Measurements from ENCODE around the gene SYNDIG1L.
"Not testable (repeated sequence)": the region's sequence is repeated elsewhere in the genome, so short reads cannot be mapped to it uniquely, and the experiment has no call there.

SYNDIG1L gene

DNA sequence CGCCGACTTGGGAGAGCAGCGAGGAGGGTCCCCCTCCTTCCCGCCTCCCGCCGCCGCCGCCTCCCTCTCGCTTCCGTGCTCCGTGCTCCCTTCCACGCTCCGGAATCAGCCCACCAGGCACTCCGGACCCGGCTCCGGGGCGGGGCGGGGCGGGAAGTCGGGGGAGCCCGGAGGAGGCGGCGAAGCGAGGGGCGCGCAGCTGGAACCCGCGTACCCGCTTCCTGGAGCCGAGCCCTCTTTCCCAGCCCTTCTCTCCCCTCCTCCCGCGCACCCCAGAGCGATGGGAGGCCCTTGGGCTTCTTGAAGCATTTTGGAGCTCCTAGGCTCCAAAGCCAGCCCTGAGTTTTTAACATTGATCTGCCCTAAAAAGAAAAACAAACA is at the start of gene SYNDIG1L:
TSS of gene SYNDIG1L (minus strand) at position 9 of the 381 bp plus-strand sequence. CDS start 16,466 bp downstream, outside the sequence.
- Mint-ChIP-seq H3K4me1 (ENCODE audit: low read depth) (no peaks in the 10 kb centered on the region), H3K36me3 (ENCODE audit: low read depth) (no peaks in the 10 kb centered on the region), H3K4me3 (no peak within 1 kb of the TSS), H3K27ac (no peak within 1 kb of the TSS), H3K27me3 (peaks cover 60% of the 10 kb centered on the region), H3K9me3 (no peaks in the 10 kb centered on the region)

DNA sequence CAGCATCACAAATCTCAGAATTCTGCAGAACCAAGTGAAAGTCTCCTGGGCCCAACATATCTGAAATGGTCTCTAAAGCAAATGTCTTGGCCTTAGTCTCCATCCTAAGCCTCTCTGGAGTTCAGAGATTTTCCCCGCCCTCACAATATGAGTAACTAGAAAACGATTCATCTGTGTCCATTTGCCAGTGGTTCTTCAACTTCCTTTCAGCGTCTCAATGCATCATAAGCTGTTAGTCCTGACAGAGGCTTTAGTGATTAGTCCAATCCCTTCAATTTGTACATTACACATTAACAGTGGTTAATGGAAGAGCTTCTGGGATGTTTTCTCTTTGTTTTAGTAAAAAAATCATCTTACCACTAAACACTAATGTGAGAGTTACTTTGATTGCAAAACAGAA is 49.7 kb upstream of the SYNDIG1L start:
- Mint-ChIP-seq H3K27me3 (no peaks in the 10 kb centered on the region), H3K4me1 (ENCODE audit: low read depth) (no peaks in the 10 kb centered on the region), H3K4me3 (no peak overlapping the region), H3K36me3 (ENCODE audit: low read depth) (peaks cover 12% of the 10 kb centered on the region), H3K9me3 (no peaks in the 10 kb centered on the region), H3K27ac (no peak overlapping the region)

DNA sequence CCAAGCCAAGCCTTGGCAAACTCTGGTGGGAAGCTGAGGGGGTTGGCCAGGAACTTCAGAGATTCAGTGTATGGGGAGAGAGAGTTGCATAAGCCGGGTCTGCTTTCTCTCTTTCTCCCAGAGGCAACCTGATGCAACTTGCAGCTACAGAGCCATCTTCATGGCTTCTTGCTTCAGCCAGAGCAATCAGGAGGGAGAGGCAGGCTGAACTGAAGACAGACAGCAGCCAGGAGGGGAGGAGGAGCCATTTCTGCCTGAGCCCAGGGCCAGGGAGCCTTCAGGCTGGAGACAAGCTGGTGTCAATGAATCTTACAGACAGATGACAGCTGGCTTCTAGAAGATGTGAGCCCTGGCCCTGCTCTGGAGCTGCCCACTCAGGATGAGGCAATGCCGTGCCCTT is 48.4 kb upstream of the SYNDIG1L start:
- Mint-ChIP-seq H3K27ac (no peak overlapping the region), H3K36me3 (ENCODE audit: low read depth) (peaks cover 7% of the 10 kb centered on the region), H3K9me3 (no peaks in the 10 kb centered on the region), H3K27me3 (no peaks in the 10 kb centered on the region), H3K4me1 (ENCODE audit: low read depth) (no peaks in the 10 kb centered on the region), H3K4me3 (no peak overlapping the region)

DNA sequence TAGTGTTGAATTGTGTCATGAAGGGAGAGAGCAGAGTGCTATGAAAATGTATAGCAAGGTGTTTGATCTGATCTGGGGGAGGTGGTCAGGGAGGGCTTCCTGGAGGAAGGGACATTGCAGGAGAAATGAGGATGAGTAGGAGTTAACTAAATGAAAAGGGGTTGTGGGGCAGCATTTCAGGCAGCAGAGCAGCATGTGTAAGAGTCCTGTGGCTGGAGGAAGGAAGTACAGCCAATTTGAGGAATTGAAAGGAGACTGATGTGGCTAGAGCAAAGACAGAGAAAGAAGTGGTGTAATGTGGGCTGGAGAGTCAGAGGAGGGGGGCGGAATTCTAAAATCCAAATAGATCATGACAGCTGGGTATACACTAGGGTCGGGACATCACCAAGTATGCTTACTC is 46.6 kb upstream of the SYNDIG1L start:
- no peak overlapping the region for H3K27ac Mint-ChIP-seq
- no peaks in the 10 kb centered on the region for H3K27me3 Mint-ChIP-seq
- H3K9me3 Mint-ChIP-seq = no peaks in the 10 kb centered on the region
- H3K4me1 Mint-ChIP-seq (ENCODE audit: low read depth) = no peaks in the 10 kb centered on the region
- no peaks in the 10 kb centered on the region for H3K36me3 Mint-ChIP-seq (ENCODE audit: low read depth)
- H3K4me3 Mint-ChIP-seq = no peak overlapping the region

DNA sequence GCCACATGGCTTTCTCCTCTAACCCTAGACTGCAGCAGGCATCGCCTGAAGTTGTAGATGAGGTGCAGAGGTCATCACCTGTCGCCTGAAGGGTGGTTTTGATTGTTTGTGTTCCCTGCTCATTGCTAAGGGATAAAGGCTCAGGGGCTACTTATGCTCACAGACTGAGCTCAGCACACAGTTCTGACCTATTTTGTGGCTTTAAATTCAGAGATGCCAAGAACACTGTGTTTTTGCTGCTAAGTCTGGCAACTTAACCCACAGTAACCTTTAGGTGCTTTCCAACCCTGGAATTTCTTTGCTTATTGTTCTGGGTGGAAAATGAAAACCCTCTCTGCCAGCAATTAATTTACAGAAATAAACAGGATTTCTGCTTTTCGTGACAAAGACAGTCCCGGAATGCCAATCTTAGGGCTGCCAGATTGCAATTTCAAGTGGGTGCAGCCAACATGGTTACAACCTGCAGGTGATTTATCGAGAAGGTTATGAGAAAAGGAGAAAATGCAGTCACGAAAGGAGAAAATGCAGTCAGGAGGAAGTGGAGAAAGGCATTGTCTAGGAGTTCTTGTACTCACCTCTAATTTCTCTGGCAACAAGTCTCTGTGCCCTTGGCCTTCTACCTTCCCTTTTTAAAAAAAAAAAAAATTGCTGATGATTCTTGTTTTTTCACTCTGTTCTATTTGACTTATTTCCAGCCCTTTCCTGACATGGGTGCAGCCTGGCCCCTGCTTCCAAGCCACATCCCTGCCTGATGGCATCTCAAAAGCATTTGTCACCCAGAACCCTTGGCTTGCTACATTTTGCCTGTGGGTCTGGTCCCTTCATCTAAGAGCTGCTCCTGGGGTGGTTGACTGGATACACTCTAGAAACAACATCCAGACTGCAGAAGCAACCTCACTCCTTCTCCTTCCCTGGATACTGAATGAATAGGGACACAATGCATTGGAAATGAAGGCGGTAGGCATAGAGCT is 43.8 kb upstream of the SYNDIG1L start:
- Mint-ChIP-seq H3K27me3 (no peaks in the 10 kb centered on the region), H3K36me3 (ENCODE audit: low read depth) (no peaks in the 10 kb centered on the region), H3K4me3 (no peak overlapping the region), H3K4me1 (ENCODE audit: low read depth) (no peaks in the 10 kb centered on the region), H3K9me3 (no peaks in the 10 kb centered on the region), H3K27ac (no peak overlapping the region)

DNA sequence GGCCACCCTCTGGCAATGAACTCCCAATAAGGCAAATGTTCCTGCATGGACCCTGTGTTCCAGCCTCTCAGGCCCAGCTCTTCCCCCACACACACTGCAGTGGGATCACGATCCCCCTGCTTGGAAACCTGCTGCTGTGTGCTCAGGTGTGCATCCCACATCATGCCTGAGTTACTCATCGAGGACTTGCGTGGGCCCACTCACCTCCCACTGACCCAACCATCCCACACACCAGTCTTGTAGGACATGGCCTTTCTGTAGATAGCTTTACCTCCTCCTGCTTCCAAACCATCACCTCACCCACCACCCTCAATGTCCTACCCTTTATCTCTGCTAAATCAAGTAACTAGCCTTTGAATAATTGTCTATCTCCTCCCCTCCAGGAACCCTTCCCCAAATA is 42.5 kb upstream of the SYNDIG1L start:
- Mint-ChIP-seq H3K4me1 (ENCODE audit: low read depth) (no peaks in the 10 kb centered on the region), H3K27me3 (no peaks in the 10 kb centered on the region), H3K9me3 (no peaks in the 10 kb centered on the region), H3K36me3 (ENCODE audit: low read depth) (no peaks in the 10 kb centered on the region), H3K27ac (no peak overlapping the region), H3K4me3 (no peak overlapping the region)

DNA sequence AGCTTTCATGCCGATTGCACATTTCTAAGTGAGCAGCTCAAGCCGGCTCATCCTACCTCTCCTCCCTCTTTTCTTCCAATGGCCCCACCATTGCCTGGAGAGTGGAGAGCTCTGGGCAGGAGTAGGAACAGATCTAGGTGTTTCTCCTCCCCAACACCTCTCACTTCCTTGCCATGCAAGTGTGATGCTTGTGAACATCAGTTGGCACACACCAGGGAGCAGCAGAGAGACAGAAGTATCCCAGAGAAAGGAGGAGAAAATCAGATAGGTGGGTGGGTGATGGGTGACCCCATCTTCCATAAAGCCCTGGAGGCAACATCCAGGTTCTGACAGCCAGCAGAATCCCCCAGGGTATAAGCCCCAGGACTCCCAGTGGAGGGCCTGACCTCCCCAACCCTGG is 39.3 kb upstream of the SYNDIG1L start:
- Mint-ChIP-seq H3K4me1 (ENCODE audit: low read depth) (no peaks in the 10 kb centered on the region), H3K4me3 (no peak overlapping the region)

DNA sequence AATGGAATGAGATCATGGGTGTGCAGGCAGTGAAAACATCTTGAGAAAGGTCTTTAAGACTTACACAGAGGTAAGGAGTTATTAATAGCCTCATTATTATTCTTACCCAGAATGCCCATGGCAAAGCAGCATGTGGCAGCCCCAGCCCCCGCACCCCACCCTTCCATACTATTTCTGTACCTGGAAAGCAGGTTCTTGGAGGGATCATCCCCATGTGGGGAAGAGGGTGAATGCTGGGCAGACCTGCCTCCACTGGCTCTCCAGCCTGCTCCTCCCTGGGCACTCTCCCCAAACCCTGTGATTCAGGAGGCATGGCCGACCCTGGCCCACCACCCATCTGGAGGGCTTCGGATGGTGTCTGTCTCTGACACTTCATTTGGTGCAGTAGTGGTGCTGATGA is 38.8 kb upstream of the SYNDIG1L start:
- Mint-ChIP-seq H3K9me3 (no peaks in the 10 kb centered on the region), H3K4me1 (ENCODE audit: low read depth) (no peaks in the 10 kb centered on the region), H3K36me3 (ENCODE audit: low read depth) (no peaks in the 10 kb centered on the region), H3K27me3 (no peaks in the 10 kb centered on the region), H3K27ac (no peak overlapping the region), H3K4me3 (no peak overlapping the region)

More for the DNA sequence above, 39.3 kb upstream of the SYNDIG1L start:
- Mint-ChIP-seq H3K27ac (no peak overlapping the region), H3K36me3 (ENCODE audit: low read depth) (no peaks in the 10 kb centered on the region), H3K9me3 (no peaks in the 10 kb centered on the region), H3K27me3 (no peaks in the 10 kb centered on the region)

DNA sequence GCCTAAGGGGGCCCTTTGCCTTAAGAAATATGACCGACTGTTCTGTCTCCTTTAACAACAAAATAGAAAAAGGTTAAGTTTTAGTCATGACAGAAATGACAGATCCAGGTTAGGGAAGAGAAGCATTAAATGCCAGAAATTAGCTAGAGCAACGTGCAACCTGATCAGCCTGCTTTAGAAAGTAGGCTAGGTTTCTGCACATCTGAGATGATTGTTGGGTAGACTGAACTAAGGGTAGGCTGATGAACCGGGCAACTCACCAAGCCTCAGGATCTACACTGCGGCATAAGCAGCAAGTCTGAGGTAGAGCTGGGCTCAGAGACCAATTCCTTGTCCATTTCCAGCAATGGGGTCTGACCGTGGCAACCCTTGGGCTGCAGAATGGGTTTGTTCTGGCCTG is 37.7 kb upstream of the SYNDIG1L start:
- H3K9me3 Mint-ChIP-seq = no peaks in the 10 kb centered on the region
- no peaks in the 10 kb centered on the region for H3K36me3 Mint-ChIP-seq (ENCODE audit: low read depth)
- H3K27me3 Mint-ChIP-seq = no peaks in the 10 kb centered on the region
- no peak overlapping the region for H3K27ac Mint-ChIP-seq
- no peak overlapping the region for H3K4me3 Mint-ChIP-seq
- no peaks in the 10 kb centered on the region for H3K4me1 Mint-ChIP-seq (ENCODE audit: low read depth)

DNA sequence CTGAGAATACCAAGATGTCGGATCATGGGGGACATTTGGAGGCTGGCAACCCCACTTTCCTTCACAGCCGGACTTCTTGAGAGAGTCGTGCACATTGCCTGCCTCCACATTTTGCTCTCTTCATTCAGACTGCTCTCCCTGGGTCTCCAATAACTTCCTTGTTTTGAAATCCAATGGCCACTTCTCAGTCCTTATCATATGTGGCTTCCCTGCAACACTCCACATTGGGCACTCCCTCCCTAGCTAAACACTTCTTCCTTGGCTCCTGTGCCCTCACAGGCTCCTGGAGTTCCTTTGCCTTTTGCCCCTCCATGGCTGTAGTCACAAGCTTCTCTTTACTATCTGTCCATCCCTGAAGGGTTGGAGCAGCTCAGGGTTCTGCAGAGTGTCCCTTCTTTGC is 37.0 kb upstream of the SYNDIG1L start:
- H3K4me1 Mint-ChIP-seq (ENCODE audit: low read depth) = no peaks in the 10 kb centered on the region
- H3K27me3 Mint-ChIP-seq = no peaks in the 10 kb centered on the region
- H3K9me3 Mint-ChIP-seq = no peaks in the 10 kb centered on the region
- H3K36me3 Mint-ChIP-seq (ENCODE audit: low read depth) = no peaks in the 10 kb centered on the region
- H3K4me3 Mint-ChIP-seq = no peak overlapping the region
- H3K27ac Mint-ChIP-seq = no peak overlapping the region

DNA sequence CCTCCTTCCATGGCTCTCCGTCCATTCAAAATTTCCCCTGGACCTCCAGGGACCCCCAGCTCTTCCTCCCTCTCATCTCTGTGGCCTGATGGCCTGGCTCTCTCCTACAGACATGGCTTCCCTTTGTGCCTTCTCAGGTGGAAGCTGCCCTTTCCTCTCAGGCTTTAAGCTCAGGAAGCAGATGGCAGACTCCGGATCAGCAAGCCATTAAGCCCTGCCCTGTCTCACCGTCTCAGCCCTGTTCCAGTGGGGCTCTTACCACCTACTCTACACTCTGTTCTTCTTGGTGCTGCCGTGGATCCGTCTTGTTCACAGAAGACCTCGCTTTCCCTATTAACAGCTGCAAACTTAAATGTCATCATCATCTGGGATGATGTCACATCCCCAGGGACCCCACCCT is 34.0 kb upstream of the SYNDIG1L start:
- Mint-ChIP-seq H3K9me3 (no peaks in the 10 kb centered on the region), H3K4me1 (ENCODE audit: low read depth) (no peaks in the 10 kb centered on the region), H3K36me3 (ENCODE audit: low read depth) (no peaks in the 10 kb centered on the region), H3K27me3 (peaks cover 3% of the 10 kb centered on the region), H3K4me3 (no peak overlapping the region), H3K27ac (no peak overlapping the region)

DNA sequence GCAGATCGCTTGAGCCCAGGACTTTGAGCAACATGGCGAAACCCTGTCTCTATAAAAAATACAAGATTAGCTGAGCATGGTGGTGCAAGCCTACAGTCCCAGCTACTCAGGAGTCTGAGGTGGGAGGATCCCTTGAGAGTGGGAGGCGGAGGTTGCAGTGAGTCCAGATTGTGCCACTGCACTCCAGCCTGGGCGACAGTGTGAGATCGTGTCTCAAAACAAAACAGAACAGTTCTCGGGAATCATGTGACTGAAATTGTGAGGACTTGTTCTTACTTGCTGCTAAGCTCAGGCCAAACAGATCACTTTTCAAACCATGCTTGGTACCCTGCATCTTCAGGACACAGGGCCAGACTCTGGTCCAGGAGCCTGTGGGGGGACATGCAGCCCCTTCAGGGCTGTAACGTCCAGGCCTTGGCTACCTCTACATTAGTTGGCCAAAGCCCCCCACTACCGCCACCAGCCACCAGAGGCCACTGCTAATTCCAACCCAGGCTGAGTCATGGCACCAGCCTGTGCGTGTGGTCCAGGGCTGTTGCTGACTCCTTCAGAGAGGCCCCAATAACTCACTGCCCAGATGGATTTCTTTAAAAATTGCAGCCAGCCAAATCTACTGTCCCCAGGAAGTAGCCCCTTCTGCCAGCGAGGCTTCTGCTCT is 33.4 kb upstream of the SYNDIG1L start:
- no peaks in the 10 kb centered on the region for H3K9me3 Mint-ChIP-seq
- no peak overlapping the region for H3K27ac Mint-ChIP-seq
- no peak overlapping the region for H3K4me3 Mint-ChIP-seq
- H3K4me1 Mint-ChIP-seq (ENCODE audit: low read depth) = no peaks in the 10 kb centered on the region
- H3K36me3 Mint-ChIP-seq (ENCODE audit: low read depth) = no peaks in the 10 kb centered on the region
- H3K27me3 Mint-ChIP-seq = peaks cover 3% of the 10 kb centered on the region

DNA sequence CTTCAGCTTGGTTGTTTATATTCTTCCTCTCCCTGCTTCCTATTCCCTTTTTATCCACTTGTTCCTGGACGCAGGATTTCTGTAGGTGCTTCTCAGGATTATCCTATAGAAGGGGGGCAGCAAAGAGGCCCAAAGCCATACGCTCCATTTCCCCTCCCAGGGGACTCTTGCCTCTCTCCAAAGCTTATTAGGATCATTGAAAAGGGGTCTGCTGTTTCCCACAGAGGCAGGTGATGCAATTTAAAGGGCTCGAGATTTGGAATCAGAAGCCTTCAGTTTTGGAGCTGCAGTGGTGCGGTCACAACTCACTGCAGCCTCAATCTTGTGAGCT is 31.5 kb upstream of the SYNDIG1L start:
- Mint-ChIP-seq H3K4me1 (ENCODE audit: low read depth) (no peaks in the 10 kb centered on the region), H3K9me3 (no peaks in the 10 kb centered on the region), H3K4me3 (no peak overlapping the region), H3K27me3 (peaks cover 3% of the 10 kb centered on the region), H3K27ac (no peak overlapping the region), H3K36me3 (ENCODE audit: low read depth) (no peaks in the 10 kb centered on the region)

DNA sequence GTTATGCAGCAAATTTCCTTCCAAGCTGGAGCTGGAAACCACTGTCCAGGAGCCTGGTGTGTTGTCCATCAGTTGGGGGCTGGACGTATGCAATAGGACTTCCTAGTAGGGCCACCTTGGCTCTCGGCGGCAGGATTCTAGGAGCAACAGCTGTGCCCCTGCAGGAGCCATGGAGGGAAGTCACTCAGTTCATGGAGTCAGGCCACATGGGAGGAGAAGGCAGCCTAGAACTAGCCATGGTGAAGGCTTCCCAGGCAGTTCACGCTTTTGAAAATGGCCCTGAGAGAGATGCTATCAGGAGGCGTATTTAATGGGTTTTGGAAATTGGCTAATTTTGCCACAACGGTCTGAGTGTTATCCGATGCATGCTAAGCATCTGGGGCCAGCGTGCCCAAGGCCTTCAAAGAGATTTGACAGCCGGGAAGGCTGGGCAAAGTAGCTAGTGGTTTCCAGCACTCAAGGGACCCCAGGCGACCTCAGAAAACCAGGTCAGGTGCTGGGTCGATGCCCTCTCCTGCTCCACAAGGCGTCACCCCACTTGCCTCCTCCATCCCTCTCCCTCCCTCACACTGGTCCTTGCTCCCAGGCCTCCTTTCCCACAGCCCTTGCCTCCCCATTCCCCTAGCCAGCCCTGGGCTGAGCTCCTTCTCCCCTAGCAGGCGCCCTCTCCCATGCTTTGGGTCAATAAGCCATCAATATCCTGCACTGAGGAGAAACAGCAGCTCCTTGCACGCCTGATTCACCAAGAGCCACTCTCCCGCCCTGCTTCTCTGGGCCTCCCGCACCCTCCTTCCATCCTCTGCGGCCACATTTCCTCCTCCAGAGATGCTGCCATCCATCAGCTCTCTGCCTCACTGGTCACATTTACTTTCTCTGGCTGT is 30.9 kb upstream of the SYNDIG1L start:
- Mint-ChIP-seq H3K4me1 (ENCODE audit: low read depth) (no peaks in the 10 kb centered on the region), H3K27me3 (peaks cover 3% of the 10 kb centered on the region), H3K36me3 (ENCODE audit: low read depth) (no peaks in the 10 kb centered on the region), H3K4me3 (no peak overlapping the region), H3K9me3 (no peaks in the 10 kb centered on the region), H3K27ac (no peak overlapping the region)

DNA sequence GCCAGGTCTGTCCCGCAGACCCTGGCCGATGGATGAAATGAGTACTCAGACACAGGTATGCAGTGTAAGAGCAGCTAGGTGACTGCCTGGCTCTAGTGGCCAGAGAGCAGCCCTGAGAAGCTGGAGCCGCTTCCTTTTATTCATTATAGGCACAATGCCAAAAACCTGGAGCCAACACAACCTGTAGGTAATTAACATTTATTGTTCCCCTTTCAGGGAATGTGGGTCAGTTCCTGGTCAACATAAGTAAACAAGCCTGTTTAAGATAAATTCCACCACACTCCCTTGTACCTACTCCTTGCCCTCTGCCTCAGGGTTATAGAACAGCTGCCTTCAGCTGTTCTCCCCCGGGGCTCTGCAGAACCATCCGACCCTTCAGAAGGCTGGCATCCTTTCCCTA is 28.4 kb upstream of the SYNDIG1L start:
- H3K4me1 Mint-ChIP-seq (ENCODE audit: low read depth); H3K27ac Mint-ChIP-seq; H3K9me3 Mint-ChIP-seq; H3K4me3 Mint-ChIP-seq; H3K36me3 Mint-ChIP-seq (ENCODE audit: low read depth): not testable (repeated sequence)
- peaks cover 15% of the 10 kb centered on the region for H3K27me3 Mint-ChIP-seq
